Spinal cord (tissue), 10 donors: Measurements from ENCODE around the gene KNDC1. TPM values are rescaled to one million over a fixed set of nuclear protein-coding genes. Genes with fewer than 3 reads are reported as not detected.

Source experiments
- DNase-seq, 6 donors: peaks; one replicate each; pipeline versions ENCODE4 v3.0.0 to v3.0.0-alpha.2; 2013 to 2015; ENCODE audit warnings: low spot score in 6 of 6, low read depth in 4 of 6
- H3K27ac ChIP-seq: one replicate; pipeline ENCODE4 v1.5.1; 2013; ENCODE audit warnings: low read depth, low read length, control low read depth
- H3K27me3 ChIP-seq: one replicate; pipeline ENCODE4 v1.6.1; 2013; ENCODE audit warnings: low read length; ENCODE audit not compliant: control insufficient read depth, insufficient read depth
- H3K36me3 ChIP-seq: one replicate; pipeline ENCODE4 v1.6.1; 2013; ENCODE audit warnings: low read length; ENCODE audit not compliant: control insufficient read depth, insufficient read depth
- H3K4me1 ChIP-seq: one replicate; pipeline ENCODE4 v1.6.1; 2013; ENCODE audit warnings: low read length; ENCODE audit not compliant: control insufficient read depth, insufficient read depth
- H3K4me3 ChIP-seq: one replicate; pipeline ENCODE4 v1.5.1; 2013; ENCODE audit warnings: low read depth, low read length, control low read depth
- H3K9me3 ChIP-seq: one replicate; pipeline ENCODE4 v1.6.1; 2013; ENCODE audit warnings: low read length; ENCODE audit not compliant: control insufficient read depth, insufficient read depth
- WGBS: methylation state at CpG from one replicate; pipeline ENCODE4 v1.1.5; 2013; ENCODE audit warnings: missing lambda C conversion rate; ENCODE audit not compliant: insufficient coverage; 5-methylcytosine and 5-hydroxymethylcytosine counted together
- polyA plus RNA-seq, 2 donors: library from polyadenylated mRNA; unstranded; fragments of 120-200 nt; gene quantifications; one replicate each; pipeline ENCODE4 v1.2.1, GENCODE V29; 2013; ENCODE audit not compliant: insufficient read length in 2 of 2
- total RNA-seq, 2 donors: library from RNA; depleted of rRNA in 1 of 2; stranded (reverse); fragments of 120-200 nt in 1 of 2; fragments of >200 nt in 1 of 2; gene quantifications; one replicate each; pipeline versions ENCODE4 v1.2.3 to v1.2.4, GENCODE V29; 2013 to 2014
- donor health status: healthy.

Gene KNDC1
- total and polyA plus RNA-seq, 4 donors: 8.3 to 35.8 (median 23.5) TPM

GRCh38 chr10:133242611-133243356, 82.8 kb downstream of the KNDC1 start:
- H3K27ac ChIP-seq: no peak overlapping the region
- no peaks in the 10 kb centered on the region for H3K36me3 ChIP-seq
- H3K9me3 ChIP-seq: no peaks in the 10 kb centered on the region
- no peaks in the 10 kb centered on the region for H3K4me1 ChIP-seq
- peaks cover 44% of the 10 kb centered on the region for H3K27me3 ChIP-seq
- 86% methylated on average over 27 of the region's 27 CpGs for WGBS
- no peak overlapping the region for H3K4me3 ChIP-seq
- no peak for DNase-seq

DNA sequence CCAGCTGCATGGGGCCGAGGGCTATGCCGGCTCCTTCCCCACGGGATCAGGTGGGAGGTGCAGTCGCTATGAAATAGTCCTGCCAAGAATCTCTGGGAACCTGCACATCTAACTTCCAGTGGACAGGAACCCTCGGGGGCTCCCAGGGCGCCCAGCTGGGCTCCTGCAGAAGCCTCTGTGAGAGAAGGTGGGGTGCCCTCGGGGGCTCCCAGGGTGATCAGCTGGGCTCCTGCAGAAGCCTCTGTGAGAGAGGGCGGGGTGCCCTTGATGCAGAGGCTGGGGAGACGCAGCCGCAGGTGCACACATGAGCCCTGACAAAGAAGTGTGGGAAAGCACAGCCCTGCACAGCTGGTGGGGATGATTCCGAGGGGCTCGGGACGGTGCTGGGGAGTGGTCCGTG, 83.6 kb downstream of the KNDC1 start:
- Histone ChIP-seq H3K9me3 (no peaks in the 10 kb centered on the region), H3K4me1 (no peaks in the 10 kb centered on the region), H3K27me3 (peaks cover 36% of the 10 kb centered on the region), H3K36me3 (no peaks in the 10 kb centered on the region), H3K27ac (no peak overlapping the region), H3K4me3 (no peak overlapping the region)
- DNase-seq: no peak
- 75% methylated on average over 14 of the region's 14 CpGs for WGBS

DNA sequence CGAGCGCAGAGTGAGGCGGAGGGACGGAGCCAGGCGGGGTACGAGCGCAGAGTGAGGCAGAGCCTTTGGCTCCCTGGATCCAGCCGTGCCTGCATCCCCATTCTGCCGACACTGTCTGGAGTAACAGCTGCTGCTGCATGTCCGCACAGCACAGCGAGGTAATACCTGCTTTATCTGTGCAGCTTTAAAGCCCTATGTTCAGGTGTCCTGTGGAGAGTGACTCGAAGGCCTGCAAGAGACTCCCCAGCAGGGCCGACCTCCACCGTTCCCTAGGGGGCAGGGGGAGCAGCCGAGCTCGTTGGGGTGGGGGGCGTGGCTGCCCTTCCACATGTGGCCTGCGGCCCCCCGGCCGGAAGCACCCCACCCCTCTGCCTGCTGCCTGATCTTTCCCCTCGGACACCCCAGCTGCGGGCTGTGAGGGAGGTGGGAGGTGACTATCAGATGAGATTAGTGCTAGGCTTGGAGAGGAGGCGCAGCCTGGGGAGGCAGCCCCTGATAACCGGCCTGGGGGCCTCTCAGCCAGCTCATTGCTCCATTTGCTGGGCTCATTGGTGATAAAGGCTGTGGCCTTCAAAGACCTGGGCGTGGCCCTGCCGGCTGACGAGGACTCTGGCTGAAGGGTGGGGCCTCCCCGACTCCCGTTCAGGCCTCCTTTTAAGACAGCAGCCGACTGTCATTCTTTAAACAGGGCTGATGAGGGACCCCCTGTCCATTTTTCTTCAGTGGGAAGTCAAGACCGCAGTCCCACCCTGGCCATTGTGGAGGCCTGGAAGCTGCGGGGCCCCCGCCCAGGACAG, 85.6 kb downstream of the KNDC1 start:
- H3K27me3 ChIP-seq: peaks cover 23% of the 10 kb centered on the region
- peaks cover 3% of the 10 kb centered on the region for H3K4me1 ChIP-seq
- no peaks in the 10 kb centered on the region for H3K36me3 ChIP-seq
- WGBS: 66% methylated on average over 28 of the region's 33 CpGs
- H3K9me3 ChIP-seq: no peaks in the 10 kb centered on the region
- H3K4me3 ChIP-seq: no peak overlapping the region
- no peak overlapping the region for H3K27ac ChIP-seq
- no peak for DNase-seq

GRCh38 chr10:133246236-133246626, 86.2 kb downstream of the KNDC1 start:
- Histone ChIP-seq H3K9me3 (no peaks in the 10 kb centered on the region), H3K4me1 (peaks cover 3% of the 10 kb centered on the region), H3K36me3 (no peaks in the 10 kb centered on the region), H3K4me3 (no peak overlapping the region), H3K27ac (no peak overlapping the region), H3K27me3 (peaks cover 20% of the 10 kb centered on the region)
- DNase-seq: no peak
- WGBS: 77% methylated on average over 7 of the region's 12 CpGs

DNA sequence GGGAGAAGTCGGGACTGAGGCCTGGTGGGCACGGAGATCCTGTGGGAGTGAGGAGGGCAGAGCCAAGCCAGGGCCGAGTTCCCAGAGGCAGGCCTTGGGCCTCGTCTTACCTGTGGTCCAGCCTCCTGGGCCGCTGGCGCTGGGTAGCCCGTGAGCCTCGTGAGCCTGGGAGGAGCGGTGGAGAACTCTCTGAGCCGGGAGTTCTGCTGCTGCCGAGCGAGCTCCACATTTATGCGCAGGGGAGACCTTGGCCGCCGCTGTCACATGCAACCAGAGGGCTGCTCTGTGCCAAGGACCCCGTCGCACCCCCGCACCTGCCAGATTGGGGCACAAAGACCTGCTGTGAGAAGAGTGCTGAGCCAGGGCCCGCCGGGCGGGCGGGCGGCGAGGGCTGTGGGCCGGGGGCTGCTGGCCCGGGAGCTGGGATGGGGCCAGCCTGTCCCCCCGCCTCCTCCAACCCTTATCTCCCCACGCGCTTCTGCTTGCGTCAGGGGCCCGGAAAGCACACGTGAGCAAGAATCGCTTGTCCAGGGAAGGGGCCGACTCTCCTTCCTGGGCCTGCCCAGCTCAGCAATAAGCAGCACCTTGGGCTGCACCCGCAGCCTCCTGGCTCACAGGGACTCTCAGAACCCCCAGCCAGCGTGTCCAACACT, 87.8 kb downstream of the KNDC1 start:
- Histone ChIP-seq H3K4me3 (no peak overlapping the region), H3K4me1 (peaks cover 3% of the 10 kb centered on the region), H3K9me3 (no peaks in the 10 kb centered on the region), H3K27ac (no peak overlapping the region), H3K36me3 (no peaks in the 10 kb centered on the region), H3K27me3 (peaks cover 10% of the 10 kb centered on the region)
- no peak for DNase-seq
- 64% methylated on average over 36 of the region's 36 CpGs for WGBS

- H3K27ac ChIP-seq: no peak overlapping the region
- DNase-seq: no peak
- H3K36me3 ChIP-seq: no peaks in the 10 kb centered on the region
- no peaks in the 10 kb centered on the region for H3K9me3 ChIP-seq
- WGBS: 86% methylated on average over 12 of the region's 12 CpGs
- peaks cover 3% of the 10 kb centered on the region for H3K4me1 ChIP-seq
- no peak overlapping the region for H3K4me3 ChIP-seq
- H3K27me3 ChIP-seq: peaks cover 10% of the 10 kb centered on the region
These were observed 88.3 kb downstream of the KNDC1 start for GRCh38 chr10:133248334-133248715.

- no peaks in the 10 kb centered on the region for H3K36me3 ChIP-seq
These were observed 89.2 kb downstream of the KNDC1 start for GRCh38 chr10:133249094-133249780.

GRCh38 chr10:133249975-133250754, 90.1 kb downstream of the KNDC1 start:
- DNase-seq: no peak

More at GRCh38 chr10:133249094-133249780, 89.2 kb downstream of the KNDC1 start:
- DNase-seq: no peak
- peaks cover 10% of the 10 kb centered on the region for H3K27me3 ChIP-seq
- no peaks in the 10 kb centered on the region for H3K9me3 ChIP-seq
- H3K4me3 ChIP-seq: no peak overlapping the region
- peaks cover 3% of the 10 kb centered on the region for H3K4me1 ChIP-seq
- WGBS: 56% methylated on average over 17 of the region's 21 CpGs
- H3K27ac ChIP-seq: no peak overlapping the region

More at GRCh38 chr10:133249975-133250754, 90.1 kb downstream of the KNDC1 start:
- Histone ChIP-seq H3K4me3 (no peak overlapping the region), H3K27me3 (peaks cover 9% of the 10 kb centered on the region), H3K4me1 (peaks cover 3% of the 10 kb centered on the region), H3K36me3 (no peaks in the 10 kb centered on the region), H3K9me3 (no peaks in the 10 kb centered on the region), H3K27ac (no peak overlapping the region)
- 56% methylated on average over 6 of the region's 11 CpGs for WGBS
